ENCODE results near the gene ITIH2.
"Not testable (repeated sequence)": the region's sequence is repeated elsewhere in the genome, so short reads cannot be mapped to it uniquely, and the experiment has no call there.

GRCh38 chr10:7680078-7680477 is 23.0 kb upstream of the ITIH2 start:
- TF ChIP-seq USF2 (IDR thresholded peaks at IDR 0.05); POLR2A (IDR thresholded peaks at IDR 0.05; ENCODE audit: low read length); ZFP36 (IDR thresholded peaks at IDR 0.05; ENCODE audit: borderline replicate concordance, partially characterized antibody); MAFK (IDR thresholded peaks at IDR 0.05; ENCODE audit: partially characterized antibody); CTCF (IDR thresholded peaks at IDR 0.05); POLR2AphosphoS2 (conservative IDR thresholded peaks at IDR 0.05; ENCODE audit: low read length); HMGXB4 (CRISPR knock-in tag; IDR thresholded peaks at IDR 0.05; ENCODE audit: borderline replicate concordance); HDAC2 (IDR thresholded peaks at IDR 0.05); HOXB13 (CRISPR knock-in tag; IDR thresholded peaks at IDR 0.05; ENCODE audit: low read depth); REST (IDR thresholded peaks at IDR 0.05); RFX5 (IDR thresholded peaks at IDR 0.05): not testable (repeated sequence)

Measured in A549 (cell line).